Lower leg skin (tissue), 3 donors: ENCODE measurements around the gene REXO1.

Experiments
- POLR2A ChIP-seq, 2 donors: fragments of 450-650 bp; IDR thresholded peaks; one replicate each; pipeline ENCODE4 v1.6.1; 2016 to 2017; ENCODE audit warnings: antibody characterized with exemption in 2 of 2, mild to moderate bottlenecking in 1 of 2, moderate library complexity in 1 of 2
- TF ChIP-seq, protein P1 (sequence below), 3 donors: fragments of 450-650 bp; IDR thresholded peaks; one replicate each; pipeline ENCODE4 v1.5.1; 2016; ENCODE audit warnings: antibody characterized with exemption in 3 of 3, mild to moderate bottlenecking in 3 of 3, moderate library complexity in 2 of 3

DNA sequence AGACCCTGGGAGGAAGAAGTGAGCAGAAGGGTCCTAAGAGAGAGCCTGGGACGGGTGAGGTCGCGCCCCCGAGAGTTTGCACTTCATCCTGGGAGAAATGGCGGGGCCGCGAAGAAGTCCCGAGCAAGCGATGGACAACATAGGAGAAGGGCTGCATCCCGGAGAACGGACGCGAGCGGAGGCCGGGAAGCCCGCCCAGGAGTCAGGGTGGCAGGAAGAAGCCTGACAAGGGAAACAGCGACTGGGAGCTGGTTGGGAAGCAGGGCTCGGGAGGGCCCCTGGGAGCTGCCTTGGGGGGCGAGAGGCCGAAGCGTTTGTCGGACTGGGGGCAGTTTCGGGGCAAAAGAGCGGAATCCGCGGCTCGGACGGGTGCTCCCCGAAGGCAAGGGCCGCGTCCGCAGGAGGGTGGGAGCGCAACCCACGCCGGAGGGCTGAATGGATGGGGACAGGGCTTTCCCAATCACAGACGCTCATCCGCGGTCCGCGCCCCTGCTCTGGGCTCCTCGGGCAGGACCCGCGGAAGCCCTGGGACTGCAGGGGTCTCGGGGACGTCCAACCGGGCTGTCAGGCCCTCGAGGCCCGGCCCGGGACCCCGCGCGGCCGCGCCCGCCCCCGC is 36.5 kb upstream of the REXO1 start:
- TF ChIP-seq, protein P1, sequence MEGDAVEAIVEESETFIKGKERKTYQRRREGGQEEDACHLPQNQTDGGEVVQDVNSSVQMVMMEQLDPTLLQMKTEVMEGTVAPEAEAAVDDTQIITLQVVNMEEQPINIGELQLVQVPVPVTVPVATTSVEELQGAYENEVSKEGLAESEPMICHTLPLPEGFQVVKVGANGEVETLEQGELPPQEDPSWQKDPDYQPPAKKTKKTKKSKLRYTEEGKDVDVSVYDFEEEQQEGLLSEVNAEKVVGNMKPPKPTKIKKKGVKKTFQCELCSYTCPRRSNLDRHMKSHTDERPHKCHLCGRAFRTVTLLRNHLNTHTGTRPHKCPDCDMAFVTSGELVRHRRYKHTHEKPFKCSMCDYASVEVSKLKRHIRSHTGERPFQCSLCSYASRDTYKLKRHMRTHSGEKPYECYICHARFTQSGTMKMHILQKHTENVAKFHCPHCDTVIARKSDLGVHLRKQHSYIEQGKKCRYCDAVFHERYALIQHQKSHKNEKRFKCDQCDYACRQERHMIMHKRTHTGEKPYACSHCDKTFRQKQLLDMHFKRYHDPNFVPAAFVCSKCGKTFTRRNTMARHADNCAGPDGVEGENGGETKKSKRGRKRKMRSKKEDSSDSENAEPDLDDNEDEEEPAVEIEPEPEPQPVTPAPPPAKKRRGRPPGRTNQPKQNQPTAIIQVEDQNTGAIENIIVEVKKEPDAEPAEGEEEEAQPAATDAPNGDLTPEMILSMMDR (IDR thresholded peaks at IDR 0.05): no peak
- TF ChIP-seq POLR2A (IDR thresholded peaks at IDR 0.05): no peak
